HG02571 (cell line): ENCODE data around the gene NCOR1.
"Not testable (repeated sequence)": the region's sequence is repeated elsewhere in the genome, so short reads cannot be mapped to it uniquely, and the experiment has no call there.

Experiments
- ATAC-seq: cut with Tn5 transposase; IDR thresholded peaks from one replicate; pipeline ENCODE4 v1.9.1; 2021; ENCODE audit warnings: mild to moderate bottlenecking, moderate library complexity; ENCODE audit not compliant: unreplicated experiment

The NCOR1 gene

GRCh38 chr17:16152326-16152725 is 63.0 kb downstream of the NCOR1 start:
- ATAC-seq = not testable (repeated sequence)

GRCh38 chr17:16150251-16150856 is 65.0 kb downstream of the NCOR1 start:
- ATAC-seq = no peak

- no peak for ATAC-seq
Observed at GRCh38 chr17:16148596-16148995, 66.7 kb downstream of the NCOR1 start.

- ATAC-seq = not testable (repeated sequence)
Observed at GRCh38 chr17:16145319-16145890, 69.9 kb downstream of the NCOR1 start.

- ATAC-seq = no peak
Observed at GRCh38 chr17:16141685-16142084, 73.6 kb downstream of the NCOR1 start.

GRCh38 chr17:16140854-16141253 is 74.5 kb downstream of the NCOR1 start:
- ATAC-seq = no peak

- no peak for ATAC-seq
Observed at GRCh38 chr17:16135461-16135860, 79.9 kb downstream of the NCOR1 start.

- ATAC-seq = no peak
Observed at GRCh38 chr17:16131593-16131992, 83.7 kb downstream of the NCOR1 start.

GRCh38 chr17:16129441-16130205 is 85.7 kb downstream of the NCOR1 start:
- ATAC-seq = no peak

- no peak for ATAC-seq
Observed at GRCh38 chr17:16123531-16123930, 91.8 kb downstream of the NCOR1 start.

- no peak for ATAC-seq
Observed at GRCh38 chr17:16122697-16123434, 92.5 kb downstream of the NCOR1 start.

GRCh38 chr17:16121915-16122314 is 93.4 kb downstream of the NCOR1 start:
- no peak for ATAC-seq

GRCh38 chr17:16120937-16121336 is 94.4 kb downstream of the NCOR1 start:
- no peak for ATAC-seq

- ATAC-seq = no peak
Observed at GRCh38 chr17:16117149-16117548, 98.2 kb downstream of the NCOR1 start.

- not testable (repeated sequence) for ATAC-seq
Observed at GRCh38 chr17:16115077-16115698, 100.1 kb downstream of the NCOR1 start.

GRCh38 chr17:16108871-16109270 is 106.5 kb downstream of the NCOR1 start:
- ATAC-seq = no peak

- no peak for ATAC-seq
Observed at GRCh38 chr17:16108386-16108785, 106.9 kb downstream of the NCOR1 start.

- no peak for ATAC-seq
Observed at GRCh38 chr17:16107165-16107770, 108.1 kb downstream of the NCOR1 start.

- no peak for ATAC-seq
Observed at GRCh38 chr17:16106161-16106891, 109.0 kb downstream of the NCOR1 start.

GRCh38 chr17:16104189-16104588 is 111.1 kb downstream of the NCOR1 start:
- ATAC-seq = no peak
